Measurements from ENCODE around the gene DUSP8. TPM values are rescaled to one million over a fixed set of nuclear protein-coding genes. Genes with fewer than 3 reads are reported as not detected.

DUSP8 gene
- total and polyA plus RNA-seq, 9 of the 15 experiments (the other 6 are each of a cell fraction or from before 2014, with no cell fraction given), result 0.14 to 2.0 (median 0.86) TPM; not detected in 2

DNA sequence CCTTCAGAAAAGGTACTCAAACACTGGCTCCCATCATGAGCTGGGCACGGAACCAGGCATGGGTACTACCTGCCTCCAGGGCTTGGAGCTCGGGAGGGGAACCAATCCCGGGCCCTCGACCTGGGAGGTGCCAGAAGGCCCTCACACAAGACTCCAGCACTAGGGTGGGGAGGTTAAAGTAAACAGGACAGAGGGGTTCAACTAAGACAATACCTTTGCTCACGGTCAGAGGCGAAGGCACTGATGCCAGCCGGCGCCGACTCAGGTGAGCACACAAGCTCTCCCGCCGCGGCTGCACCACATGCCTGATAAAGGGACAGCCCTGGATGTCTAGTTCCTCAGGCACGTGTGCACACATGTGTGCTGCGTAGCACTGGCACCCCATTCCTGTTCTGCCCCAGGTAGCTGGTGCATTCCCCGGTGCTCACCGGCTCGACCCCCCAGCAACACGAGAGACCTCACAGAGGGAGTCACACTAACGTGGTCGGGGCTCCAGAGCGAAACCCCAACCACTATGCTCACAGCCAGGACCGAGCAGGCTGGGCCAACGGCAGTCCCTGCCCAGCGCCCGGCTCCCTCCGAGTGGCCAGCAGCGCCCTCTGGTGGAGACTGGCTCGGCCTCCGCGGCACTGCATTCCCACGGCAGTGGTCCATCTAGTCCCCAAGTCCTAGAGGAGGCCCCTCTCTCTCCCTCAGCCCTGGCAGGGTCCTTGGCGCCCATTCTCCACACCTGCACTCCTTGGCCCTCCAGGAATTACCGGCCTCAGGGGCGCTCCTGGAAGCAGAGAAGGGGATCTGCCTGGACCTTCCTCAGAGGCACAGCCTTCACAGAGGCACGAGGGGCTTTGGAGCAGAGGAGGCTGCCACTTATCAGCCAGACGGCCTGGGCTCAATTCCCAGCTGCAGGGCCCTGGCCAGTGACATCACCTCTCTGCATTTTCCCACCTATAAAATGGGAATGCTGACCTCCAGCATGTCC, 56.7 kb downstream of the DUSP8 start (continued):
- TF ChIP-seq TAF7 (tag; IDR thresholded peaks at IDR 0.05) (no peak), ESRRA (IDR thresholded peaks at IDR 0.05; ENCODE audit: borderline replicate concordance, low read depth) (no peak), ZNF12 (CRISPR knock-in tag; IDR thresholded peaks at IDR 0.05) (no peak), NFXL1 (CRISPR knock-in tag; IDR thresholded peaks at IDR 0.05) (no peak), GATAD2B (IDR thresholded peaks at IDR 0.05; ENCODE audit: borderline replicate concordance) (no peak), HLTF (IDR thresholded peaks at IDR 0.05) (no peak), NR1H2 (CRISPR knock-in tag; IDR thresholded peaks at IDR 0.05) (no peak), WHSC1 (IDR thresholded peaks at IDR 0.05; ENCODE audit: low read length) (no peak), STAG1 (CRISPR knock-in tag; IDR thresholded peaks at IDR 0.05; ENCODE audit: borderline replicate concordance) (peak; percentile 70; the same call in 1 of the 2 replicates), LCOR (CRISPR knock-in tag; IDR thresholded peaks at IDR 0.05) (no peak), CTBP1 (IDR thresholded peaks at IDR 0.05; ENCODE audit: borderline replicate concordance) (peak; percentile 29; the same call in 1 of the 2 replicates), ZNF699 (CRISPR knock-in tag; IDR thresholded peaks at IDR 0.05; ENCODE audit: insufficient replicate concordance) (no peak), ZNF717 (CRISPR knock-in tag; IDR thresholded peaks at IDR 0.05) (no peak), ZBTB17 (CRISPR knock-in tag; IDR thresholded peaks at IDR 0.05) (no peak)
- TF ChIP-seq, protein P1, sequence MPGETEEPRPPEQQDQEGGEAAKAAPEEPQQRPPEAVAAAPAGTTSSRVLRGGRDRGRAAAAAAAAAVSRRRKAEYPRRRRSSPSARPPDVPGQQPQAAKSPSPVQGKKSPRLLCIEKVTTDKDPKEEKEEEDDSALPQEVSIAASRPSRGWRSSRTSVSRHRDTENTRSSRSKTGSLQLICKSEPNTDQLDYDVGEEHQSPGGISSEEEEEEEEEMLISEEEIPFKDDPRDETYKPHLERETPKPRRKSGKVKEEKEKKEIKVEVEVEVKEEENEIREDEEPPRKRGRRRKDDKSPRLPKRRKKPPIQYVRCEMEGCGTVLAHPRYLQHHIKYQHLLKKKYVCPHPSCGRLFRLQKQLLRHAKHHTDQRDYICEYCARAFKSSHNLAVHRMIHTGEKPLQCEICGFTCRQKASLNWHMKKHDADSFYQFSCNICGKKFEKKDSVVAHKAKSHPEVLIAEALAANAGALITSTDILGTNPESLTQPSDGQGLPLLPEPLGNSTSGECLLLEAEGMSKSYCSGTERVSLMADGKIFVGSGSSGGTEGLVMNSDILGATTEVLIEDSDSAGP (CRISPR knock-in tag; IDR thresholded peaks at IDR 0.05), result no peak
- TF ChIP-seq, protein P2, sequence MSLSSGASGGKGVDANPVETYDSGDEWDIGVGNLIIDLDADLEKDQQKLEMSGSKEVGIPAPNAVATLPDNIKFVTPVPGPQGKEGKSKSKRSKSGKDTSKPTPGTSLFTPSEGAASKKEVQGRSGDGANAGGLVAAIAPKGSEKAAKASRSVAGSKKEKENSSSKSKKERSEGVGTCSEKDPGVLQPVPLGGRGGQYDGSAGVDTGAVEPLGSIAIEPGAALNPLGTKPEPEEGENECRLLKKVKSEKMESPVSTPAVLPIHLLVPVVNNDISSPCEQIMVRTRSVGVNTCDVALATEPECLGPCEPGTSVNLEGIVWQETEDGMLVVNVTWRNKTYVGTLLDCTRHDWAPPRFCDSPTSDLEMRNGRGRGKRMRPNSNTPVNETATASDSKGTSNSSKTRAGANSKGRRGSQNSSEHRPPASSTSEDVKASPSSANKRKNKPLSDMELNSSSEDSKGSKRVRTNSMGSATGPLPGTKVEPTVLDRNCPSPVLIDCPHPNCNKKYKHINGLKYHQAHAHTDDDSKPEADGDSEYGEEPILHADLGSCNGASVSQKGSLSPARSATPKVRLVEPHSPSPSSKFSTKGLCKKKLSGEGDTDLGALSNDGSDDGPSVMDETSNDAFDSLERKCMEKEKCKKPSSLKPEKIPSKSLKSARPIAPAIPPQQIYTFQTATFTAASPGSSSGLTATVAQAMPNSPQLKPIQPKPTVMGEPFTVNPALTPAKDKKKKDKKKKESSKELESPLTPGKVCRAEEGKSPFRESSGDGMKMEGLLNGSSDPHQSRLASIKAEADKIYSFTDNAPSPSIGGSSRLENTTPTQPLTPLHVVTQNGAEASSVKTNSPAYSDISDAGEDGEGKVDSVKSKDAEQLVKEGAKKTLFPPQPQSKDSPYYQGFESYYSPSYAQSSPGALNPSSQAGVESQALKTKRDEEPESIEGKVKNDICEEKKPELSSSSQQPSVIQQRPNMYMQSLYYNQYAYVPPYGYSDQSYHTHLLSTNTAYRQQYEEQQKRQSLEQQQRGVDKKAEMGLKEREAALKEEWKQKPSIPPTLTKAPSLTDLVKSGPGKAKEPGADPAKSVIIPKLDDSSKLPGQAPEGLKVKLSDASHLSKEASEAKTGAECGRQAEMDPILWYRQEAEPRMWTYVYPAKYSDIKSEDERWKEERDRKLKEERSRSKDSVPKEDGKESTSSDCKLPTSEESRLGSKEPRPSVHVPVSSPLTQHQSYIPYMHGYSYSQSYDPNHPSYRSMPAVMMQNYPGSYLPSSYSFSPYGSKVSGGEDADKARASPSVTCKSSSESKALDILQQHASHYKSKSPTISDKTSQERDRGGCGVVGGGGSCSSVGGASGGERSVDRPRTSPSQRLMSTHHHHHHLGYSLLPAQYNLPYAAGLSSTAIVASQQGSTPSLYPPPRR (CRISPR knock-in tag; IDR thresholded peaks at IDR 0.05; ENCODE audit: borderline replicate concordance), result no peak
- TF ChIP-seq, protein P3, sequence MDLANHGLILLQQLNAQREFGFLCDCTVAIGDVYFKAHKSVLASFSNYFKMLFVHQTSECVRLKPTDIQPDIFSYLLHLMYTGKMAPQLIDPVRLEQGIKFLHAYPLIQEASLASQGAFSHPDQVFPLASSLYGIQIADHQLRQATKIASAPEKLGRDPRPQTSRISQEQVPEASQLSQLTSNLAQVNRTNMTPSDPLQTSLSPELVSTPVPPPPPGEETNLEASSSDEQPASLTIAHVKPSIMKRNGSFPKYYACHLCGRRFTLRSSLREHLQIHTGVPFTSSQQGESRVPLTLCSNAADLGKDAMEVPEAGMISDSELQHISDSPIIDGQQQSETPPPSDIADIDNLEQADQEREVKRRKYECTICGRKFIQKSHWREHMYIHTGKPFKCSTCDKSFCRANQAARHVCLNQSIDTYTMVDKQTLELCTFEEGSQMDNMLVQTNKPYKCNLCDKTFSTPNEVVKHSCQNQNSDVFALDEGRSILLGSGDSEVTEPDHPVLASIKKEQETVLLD (IDR thresholded peaks at IDR 0.05), result no peak
- TF ChIP-seq, protein P4, sequence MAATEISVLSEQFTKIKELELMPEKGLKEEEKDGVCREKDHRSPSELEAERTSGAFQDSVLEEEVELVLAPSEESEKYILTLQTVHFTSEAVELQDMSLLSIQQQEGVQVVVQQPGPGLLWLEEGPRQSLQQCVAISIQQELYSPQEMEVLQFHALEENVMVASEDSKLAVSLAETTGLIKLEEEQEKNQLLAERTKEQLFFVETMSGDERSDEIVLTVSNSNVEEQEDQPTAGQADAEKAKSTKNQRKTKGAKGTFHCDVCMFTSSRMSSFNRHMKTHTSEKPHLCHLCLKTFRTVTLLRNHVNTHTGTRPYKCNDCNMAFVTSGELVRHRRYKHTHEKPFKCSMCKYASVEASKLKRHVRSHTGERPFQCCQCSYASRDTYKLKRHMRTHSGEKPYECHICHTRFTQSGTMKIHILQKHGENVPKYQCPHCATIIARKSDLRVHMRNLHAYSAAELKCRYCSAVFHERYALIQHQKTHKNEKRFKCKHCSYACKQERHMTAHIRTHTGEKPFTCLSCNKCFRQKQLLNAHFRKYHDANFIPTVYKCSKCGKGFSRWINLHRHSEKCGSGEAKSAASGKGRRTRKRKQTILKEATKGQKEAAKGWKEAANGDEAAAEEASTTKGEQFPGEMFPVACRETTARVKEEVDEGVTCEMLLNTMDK (IDR thresholded peaks at IDR 0.05; ENCODE audit: borderline replicate concordance, insufficient read depth, low read depth, low read length, poor library complexity, severe bottlenecking), result peak; percentile 55
